HS-5 (cell line): Measurements from ENCODE around the gene RAMP2.
"Not testable (repeated sequence)": the region's sequence is repeated elsewhere in the genome, so short reads cannot be mapped to it uniquely, and the experiment has no call there.

Experiments
- DNase-seq: peaks from one replicate; pipeline ENCODE4 v3.0.0-alpha.2; 2012; ENCODE audit warnings: low read depth

The RAMP2 gene

GRCh38 chr17:42769964-42770363 lies 8.9 kb downstream of the RAMP2 start:
- DNase-seq = not testable (repeated sequence)

DNA sequence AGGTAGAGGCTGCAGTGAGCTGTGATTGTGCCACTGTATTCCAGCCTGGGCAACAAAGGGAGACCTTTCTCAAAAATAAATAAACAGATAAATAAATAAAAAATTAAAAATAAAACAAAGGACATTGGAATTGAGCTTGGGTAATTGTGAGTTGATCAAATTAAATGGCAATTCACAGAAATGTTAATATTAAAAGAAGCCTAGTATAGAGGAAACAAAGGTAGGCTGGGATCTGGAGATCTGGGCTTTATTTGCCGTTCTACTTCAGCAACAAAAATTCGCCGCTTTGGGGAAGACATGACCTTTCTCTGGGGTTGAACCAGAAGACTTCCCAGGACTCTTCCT lies 11.9 kb downstream of the RAMP2 start:
- no peak for DNase-seq

DNA sequence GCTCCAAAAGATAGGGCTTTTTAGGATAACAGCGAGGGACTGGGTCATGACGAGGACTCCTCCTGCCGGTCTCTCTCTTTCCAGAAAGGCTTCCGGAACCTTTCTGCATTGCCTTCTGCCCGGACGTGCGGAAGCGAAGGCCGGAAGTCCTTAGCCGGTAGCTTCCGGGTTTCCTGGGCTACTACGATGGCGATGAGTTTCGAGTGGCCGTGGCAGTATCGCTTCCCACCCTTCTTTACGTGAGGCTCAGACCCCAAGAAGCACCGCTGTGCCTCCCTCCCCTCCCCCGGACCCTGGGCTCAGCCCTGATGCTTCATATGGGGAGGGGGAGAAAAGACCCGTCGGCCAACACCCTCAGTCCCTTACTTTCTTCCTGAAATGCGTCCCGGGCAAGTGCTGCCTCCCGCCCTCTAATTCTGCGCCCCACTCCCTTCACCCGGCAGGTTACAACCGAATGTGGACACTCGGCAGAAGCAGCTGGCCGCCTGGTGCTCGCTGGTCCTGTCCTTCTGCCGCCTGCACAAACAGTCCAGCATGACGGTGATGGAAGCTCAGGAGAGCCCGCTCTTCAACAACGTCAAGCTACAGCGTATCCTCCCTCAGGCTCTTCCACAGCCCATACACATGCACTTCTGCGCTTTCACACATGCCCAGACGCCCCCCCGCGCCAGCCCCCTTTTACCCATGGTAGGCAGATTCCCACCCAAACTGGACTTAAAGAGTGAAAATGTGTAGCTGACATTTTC lies 12.4 kb downstream of the RAMP2 start, which contains the start of gene VPS25:
VPS25 (plus strand) TSS at position 160 of the 746 bp plus-strand sequence; CDS start at position 187, 27 bp downstream.
- peak; percentile 56 for DNase-seq

- peak; percentile 58 for DNase-seq
These were observed 13.2 kb downstream of the RAMP2 start for GRCh38 chr17:42774066-42774745.

GRCh38 chr17:42775534-42776098 lies 14.6 kb downstream of the RAMP2 start:
- no peak for DNase-seq

DNA sequence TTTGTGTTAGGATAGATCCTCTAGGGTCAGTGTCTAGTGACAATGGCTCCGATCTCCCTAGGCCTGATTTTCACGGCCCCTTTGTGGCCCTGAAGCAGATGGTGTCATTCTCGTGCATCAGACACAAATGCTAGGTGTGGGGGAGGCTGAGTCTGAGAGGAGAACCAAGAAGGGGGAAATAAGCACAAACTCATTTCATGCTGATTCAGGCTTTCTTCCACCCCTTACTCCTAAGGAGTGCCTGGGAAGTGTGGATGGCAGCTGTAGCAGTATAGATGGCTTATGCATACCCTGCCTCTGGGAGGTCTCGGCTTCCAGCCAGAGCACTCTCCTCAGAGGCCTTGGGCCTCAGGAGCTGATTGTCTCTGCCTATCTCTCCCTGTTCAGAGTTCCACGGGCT lies 17.5 kb downstream of the RAMP2 start:
- DNase-seq = no peak

GRCh38 chr17:42779304-42779935 lies 18.4 kb downstream of the RAMP2 start:
- no peak for DNase-seq

DNA sequence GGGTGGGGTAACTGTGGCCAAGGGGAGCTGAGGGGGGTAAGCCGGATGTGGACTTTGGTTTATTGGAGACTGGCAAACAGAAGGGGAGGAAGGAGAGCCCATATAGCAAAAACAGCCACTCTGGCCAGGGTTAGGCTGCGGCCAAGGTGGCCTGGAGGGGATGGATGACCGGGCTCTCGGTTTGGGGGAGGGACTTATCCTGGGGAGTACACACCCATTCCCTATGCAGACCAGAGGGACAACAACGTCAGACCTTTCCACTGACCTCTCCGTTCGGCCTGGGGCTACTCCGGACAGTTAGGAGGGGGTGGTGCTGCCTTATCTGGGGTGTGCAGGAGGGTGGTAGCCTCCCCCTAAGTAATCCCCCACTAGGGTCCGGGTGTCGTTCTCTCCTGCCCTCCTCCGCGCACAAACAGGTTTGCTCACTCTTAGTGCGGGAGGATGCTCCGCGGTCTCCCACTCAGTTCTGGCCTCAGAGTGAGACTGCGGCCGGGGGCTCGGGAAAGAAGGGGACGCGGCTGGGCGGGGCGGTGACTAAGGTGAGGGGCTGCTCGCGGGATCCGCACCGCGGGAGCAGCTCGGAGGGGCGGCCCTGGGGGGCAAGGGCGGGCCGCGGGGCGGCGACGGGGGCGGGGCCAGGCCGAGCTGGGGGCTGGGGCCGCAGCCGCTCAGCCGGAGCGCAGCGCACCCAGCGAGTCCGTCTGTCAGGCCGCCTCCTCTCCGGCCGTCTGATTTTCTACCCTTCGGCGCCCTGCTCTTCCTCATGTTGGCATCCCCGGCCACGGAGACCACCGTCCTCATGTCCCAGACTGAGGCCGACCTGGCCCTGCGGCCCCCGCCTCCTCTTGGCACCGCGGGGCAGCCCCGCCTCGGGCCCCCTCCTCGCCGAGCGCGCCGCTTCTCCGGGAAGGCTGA lies 19.2 kb downstream of the RAMP2 start, which contains the start of gene WNK4:
WNK4 (plus strand) TSS at position 675 of the 915 bp plus-strand sequence; CDS start at position 764, 89 bp downstream.
- DNase-seq = no peak

DNA sequence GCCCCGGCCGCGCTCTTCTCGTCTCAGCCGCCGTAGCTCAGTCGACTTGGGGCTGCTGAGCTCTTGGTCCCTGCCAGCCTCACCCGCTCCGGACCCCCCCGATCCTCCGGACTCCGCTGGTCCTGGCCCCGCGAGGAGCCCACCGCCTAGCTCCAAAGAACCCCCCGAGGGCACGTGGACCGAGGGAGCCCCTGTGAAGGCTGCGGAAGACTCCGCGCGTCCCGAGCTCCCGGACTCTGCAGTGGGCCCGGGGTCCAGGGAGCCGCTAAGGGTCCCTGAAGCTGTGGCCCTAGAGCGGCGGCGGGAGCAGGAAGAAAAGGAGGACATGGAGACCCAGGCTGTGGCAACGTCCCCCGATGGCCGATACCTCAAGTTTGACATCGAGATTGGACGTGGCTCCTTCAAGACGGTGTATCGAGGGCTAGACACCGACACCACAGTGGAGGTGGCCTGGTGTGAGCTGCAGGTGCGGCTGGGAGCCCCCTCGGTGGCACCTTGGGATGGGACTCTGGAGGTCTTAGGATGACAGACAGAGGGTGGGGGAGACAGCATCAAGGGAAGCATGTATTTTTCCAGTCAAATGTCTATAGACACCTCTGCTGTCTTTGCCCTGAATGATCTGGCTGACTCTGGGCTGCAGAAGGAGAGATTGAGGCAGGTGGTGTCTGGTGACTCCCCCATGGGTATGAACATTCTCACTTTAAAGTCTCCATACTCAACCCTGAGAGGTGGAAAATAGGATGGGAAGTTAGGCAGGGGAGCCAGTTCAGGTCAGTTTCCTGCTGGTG lies 20.0 kb downstream of the RAMP2 start:
- no peak for DNase-seq

- DNase-seq = no peak
These were observed 20.7 kb downstream of the RAMP2 start for GRCh38 chr17:42781639-42782165.

DNA sequence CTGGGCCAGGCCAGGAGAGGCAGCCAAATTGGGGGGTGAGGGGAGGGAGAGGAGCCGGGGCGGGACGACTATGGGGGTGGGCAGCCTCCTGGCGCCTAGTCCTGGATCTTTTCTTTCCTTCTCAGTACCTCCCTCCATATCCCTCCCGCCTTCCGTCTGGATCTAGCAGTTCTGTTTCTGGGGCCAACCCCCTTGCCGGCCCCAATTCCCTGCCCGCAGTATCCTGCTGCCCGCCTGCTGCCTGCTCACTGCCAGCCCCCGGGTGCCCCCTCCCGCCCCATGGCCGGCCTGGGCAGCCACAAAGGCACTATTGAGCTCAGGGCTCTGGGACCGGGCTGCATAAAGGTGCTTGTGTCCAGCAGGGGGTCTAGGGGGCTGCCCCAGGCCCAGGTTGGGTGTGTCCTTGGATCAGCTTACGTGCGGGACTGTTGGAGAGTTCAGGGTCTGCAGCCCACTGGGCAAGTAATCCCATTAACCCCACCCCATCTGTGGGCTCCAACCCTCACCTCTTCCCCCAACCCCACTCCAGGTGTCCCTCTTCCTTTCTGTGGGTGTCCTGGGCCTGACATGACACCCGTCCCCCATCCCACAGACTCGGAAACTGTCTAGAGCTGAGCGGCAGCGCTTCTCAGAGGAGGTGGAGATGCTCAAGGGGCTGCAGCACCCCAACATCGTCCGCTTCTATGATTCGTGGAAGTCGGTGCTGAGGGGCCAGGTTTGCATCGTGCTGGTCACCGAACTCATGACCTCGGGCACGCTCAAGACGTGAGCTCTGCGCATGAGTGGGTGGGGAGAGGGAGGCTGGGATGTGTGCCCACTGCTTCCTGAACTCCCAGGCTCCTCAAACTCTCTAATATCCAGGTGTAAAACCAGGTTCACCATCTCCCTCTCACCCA lies 21.4 kb downstream of the RAMP2 start:
- no peak for DNase-seq

DNA sequence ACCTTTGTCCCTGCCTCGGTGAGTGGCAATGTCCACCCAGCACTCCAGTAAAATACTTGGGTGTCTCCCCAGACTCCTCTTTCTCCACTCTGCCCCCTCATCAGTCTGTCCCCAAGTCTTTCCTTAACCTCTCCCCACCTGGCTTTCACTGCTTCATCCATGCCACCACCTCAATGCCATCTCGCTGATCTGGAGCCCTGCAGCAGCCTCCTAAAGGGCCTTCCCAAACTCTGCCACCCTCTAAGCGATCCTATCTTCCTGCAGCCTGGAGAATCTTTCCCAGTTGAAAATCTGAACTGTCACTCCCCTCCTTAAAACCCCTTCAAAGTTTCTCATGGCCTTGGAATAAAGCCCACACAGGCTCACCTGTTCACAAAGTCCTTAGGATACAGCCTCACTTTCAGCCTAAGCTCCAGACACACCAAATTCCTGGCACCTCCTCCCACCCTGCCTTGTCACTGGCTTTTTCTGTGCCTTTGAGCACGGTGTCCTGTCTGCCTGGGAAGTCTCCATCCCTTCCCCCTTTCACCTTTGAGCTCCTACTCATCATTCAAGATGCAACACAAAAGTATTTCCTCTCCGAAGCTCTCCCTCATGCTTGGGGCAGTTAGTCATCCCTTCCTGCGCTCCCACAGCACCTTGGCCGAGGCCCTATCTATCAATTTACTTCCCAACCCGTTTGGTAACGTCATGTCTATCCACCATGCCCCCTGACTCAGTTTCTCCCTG lies 22.2 kb downstream of the RAMP2 start:
- peak; percentile 76 for DNase-seq

DNA sequence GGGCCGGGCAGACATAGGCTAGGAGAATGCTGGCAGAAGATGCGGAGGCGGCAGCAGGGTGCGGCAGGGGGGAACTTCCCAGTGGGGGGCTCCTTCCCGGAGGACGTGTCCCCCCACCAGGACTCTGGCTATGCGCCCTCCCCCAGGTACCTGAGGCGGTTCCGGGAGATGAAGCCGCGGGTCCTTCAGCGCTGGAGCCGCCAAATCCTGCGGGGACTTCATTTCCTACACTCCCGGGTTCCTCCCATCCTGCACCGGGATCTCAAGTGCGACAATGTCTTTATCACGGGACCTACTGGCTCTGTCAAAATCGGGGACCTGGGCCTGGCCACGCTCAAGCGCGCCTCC lies 22.7 kb downstream of the RAMP2 start:
- no peak for DNase-seq

- no peak for DNase-seq
These were observed 23.4 kb downstream of the RAMP2 start for GRCh38 chr17:42784409-42784808.

GRCh38 chr17:42784811-42785592 lies 24.0 kb downstream of the RAMP2 start:
- no peak for DNase-seq

DNA sequence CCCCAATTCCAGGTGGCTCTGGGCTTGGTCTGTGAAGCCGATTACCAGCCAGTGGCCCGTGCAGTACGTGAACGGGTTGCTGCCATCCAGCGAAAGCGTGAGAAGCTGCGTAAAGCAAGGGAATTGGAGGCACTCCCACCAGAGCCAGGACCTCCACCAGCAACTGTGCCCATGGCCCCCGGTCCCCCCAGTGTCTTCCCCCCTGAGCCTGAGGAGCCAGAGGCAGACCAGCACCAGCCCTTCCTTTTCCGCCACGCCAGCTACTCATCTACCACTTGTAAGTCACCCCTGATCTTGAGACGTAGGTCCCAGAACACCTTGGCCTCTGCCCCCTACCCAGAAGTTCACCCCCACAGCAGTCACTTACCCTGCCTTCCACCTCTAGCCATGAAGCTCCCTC lies 26.2 kb downstream of the RAMP2 start:
- no peak for DNase-seq

DNA sequence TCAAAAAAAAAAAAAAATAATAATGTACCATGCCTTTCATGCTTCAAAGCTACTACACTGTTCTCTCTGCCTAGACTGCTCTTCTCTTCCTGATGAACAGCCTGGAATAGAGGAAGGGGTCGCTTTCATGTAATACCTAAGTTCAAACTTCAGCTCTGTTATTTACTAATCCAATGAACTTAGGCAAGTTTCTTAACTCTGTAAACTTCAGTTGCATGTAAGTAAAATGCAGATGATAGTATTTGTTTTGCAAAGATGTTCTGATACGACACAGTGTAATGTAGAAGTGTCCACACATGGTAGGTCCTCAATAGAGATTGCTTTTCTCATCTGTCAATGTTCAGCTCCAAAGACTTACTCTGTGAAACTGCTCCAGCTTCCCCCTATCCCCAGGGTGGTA lies 30.9 kb downstream of the RAMP2 start:
- DNase-seq = no peak

DNA sequence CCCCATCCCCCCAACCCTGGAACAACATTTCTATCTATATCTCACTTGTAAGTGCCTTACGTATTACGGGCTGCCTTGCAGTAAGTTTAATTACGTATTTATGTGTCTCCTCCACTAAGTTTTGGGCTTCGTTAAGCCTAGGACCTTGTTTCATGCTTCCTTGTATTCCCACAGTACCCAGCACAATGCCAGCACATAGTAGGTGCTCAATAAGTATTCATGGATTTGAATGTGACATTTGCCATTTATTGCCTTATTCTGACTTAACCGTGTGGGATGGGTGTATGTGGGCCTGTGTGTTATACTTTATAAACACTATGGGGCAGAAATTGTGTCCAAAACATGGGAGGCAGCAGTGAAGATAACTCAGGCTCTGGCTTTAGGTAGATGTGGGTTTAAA lies 31.5 kb downstream of the RAMP2 start:
- DNase-seq = no peak
